HCT116 (cell line): ENCODE data around the gene RGS6.

Experiments
- CEBPB ChIP-seq: IDR thresholded peaks from 2 replicates; pipeline ENCODE4 v1.6.1; 2012; ENCODE audit warnings: low read depth
- EGR1 ChIP-seq: IDR thresholded peaks from 2 replicates; pipeline ENCODE4 v1.6.1; 2012; ENCODE audit warnings: low read depth
- EZH2 ChIP-seq: fragments of 200-600 bp; sonication (generic); IDR thresholded peaks from 2 replicates; pipeline ENCODE4 v1.6.1; 2017; ENCODE audit warnings: antibody characterized with exemption, mixed run types
- POLR2A ChIP-seq: IDR thresholded peaks from 2 replicates; pipeline ENCODE4 v1.7.0; 2011; ENCODE audit warnings: borderline replicate concordance; ENCODE audit not compliant: insufficient read depth, insufficient read length; ENCODE audit errors: extremely low read depth
- POLR2AphosphoS5 ChIP-seq: IDR thresholded peaks from 2 replicates; pipeline ENCODE4 v1.6.1; 2011; ENCODE audit warnings: mild to moderate bottlenecking, low read depth, low read length, moderate library complexity
- RAD21 ChIP-seq: IDR thresholded peaks from 2 replicates; pipeline ENCODE4 v1.6.1; 2012; ENCODE audit warnings: low read depth, mild to moderate bottlenecking
- REST ChIP-seq: IDR thresholded peaks from 2 replicates; pipeline ENCODE4 v1.6.1; 2012; ENCODE audit warnings: low read depth
- SIN3A ChIP-seq: IDR thresholded peaks from 2 replicates; pipeline ENCODE4 v1.6.1; 2012; ENCODE audit warnings: low read depth
- YY1 ChIP-seq: IDR thresholded peaks from 2 replicates; pipeline ENCODE4 v1.6.1; 2011; ENCODE audit warnings: low read length, low read depth, moderate library complexity, mild to moderate bottlenecking; ENCODE audit not compliant: insufficient replicate concordance; ENCODE audit errors: extremely low read depth
- ZFX ChIP-seq: fragments of 450-650 bp; IDR thresholded peaks from 2 replicates; pipeline ENCODE4 v1.6.1; 2017
- ZNF274 ChIP-seq: fragments of 200-500 bp; sonication (Bioruptor generic); IDR thresholded peaks from 2 replicates; pipeline ENCODE4 v1.6.1; 2014; ENCODE audit warnings: mild to moderate bottlenecking, low read depth, low read length, inconsistent platforms
- TF ChIP-seq, protein P1 (sequence below), 3 experiments: fragments of 200-600 bp in 1 of 3; sonication (generic) in 1 of 3; IDR thresholded peaks in 2 of 3; conservative IDR thresholded peaks in 1 of 3; 2 replicates each; pipeline ENCODE4 v1.5.1; 2012 to 2017; ENCODE audit warnings: low read depth in 2 of 3, low read length in 2 of 3, antibody characterized with exemption in 1 of 3, borderline replicate concordance in 1 of 3, control low read depth in 1 of 3, mild to moderate bottlenecking in 1 of 3, mixed read lengths in 1 of 3, mixed run types in 1 of 3, moderate library complexity in 1 of 3; ENCODE audit not compliant: insufficient read depth in 1 of 3
- TF ChIP-seq, protein P2 (sequence below): IDR thresholded peaks from 2 replicates; pipeline ENCODE4 v1.6.1; 2012

DNA sequence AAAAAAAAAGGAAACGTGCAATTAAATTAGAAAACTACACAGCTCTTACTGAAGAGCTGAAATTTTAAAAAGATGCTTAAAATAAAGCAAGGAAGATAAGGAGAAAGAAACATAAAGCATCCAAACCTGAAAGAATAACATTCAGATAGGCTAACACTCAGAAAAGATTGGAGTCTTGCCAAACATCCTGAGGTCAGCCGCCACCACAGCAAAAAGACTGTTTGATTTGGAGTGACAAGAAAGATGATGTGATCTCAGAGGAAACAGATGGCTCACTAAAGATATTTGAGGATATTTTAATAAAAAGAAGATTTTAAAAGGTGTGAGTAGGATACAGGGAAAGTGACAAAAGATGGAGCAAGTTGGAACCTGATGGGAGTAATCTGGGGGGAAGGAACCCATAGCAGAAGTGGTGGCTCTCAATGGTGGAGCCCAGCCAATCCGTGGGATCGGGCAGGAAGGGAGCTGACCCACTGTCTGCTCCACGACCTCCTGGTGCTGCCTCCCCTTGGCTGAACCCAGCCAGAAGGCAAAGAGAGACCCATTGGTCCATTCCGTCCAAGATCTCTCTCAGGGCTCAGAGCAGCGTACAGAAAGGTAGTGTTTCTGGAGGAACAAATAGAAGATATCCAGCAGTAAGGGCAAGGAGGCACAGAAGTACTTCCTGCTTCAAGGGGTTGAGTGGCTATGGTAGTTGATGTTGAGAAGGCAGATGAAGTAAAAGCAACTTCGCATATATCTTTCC is 469.6 kb downstream of the RGS6 start:
- TF ChIP-seq, protein P1, sequence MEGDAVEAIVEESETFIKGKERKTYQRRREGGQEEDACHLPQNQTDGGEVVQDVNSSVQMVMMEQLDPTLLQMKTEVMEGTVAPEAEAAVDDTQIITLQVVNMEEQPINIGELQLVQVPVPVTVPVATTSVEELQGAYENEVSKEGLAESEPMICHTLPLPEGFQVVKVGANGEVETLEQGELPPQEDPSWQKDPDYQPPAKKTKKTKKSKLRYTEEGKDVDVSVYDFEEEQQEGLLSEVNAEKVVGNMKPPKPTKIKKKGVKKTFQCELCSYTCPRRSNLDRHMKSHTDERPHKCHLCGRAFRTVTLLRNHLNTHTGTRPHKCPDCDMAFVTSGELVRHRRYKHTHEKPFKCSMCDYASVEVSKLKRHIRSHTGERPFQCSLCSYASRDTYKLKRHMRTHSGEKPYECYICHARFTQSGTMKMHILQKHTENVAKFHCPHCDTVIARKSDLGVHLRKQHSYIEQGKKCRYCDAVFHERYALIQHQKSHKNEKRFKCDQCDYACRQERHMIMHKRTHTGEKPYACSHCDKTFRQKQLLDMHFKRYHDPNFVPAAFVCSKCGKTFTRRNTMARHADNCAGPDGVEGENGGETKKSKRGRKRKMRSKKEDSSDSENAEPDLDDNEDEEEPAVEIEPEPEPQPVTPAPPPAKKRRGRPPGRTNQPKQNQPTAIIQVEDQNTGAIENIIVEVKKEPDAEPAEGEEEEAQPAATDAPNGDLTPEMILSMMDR (IDR thresholded peaks at IDR 0.05 in 2 of 3, conservative IDR thresholded peaks at IDR 0.05 in 1 of 3; ENCODE audit: borderline replicate concordance in 1 of 3, insufficient read depth in 1 of 3, low read depth in 2 of 3, low read length in 2 of 3), result no peak
- TF ChIP-seq CEBPB (no peak), YY1 (no peak), SIN3A (no peak), REST (no peak), EZH2 (no peak), POLR2AphosphoS5 (no peak), EGR1 (no peak), RAD21 (no peak), POLR2A (no peak), ZFX (no peak), ZNF274 (no peak)
- TF ChIP-seq, protein P2, sequence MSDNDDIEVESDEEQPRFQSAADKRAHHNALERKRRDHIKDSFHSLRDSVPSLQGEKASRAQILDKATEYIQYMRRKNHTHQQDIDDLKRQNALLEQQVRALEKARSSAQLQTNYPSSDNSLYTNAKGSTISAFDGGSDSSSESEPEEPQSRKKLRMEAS, result no peak
